Fibroblast of skin of right quadriceps (primary cell): ENCODE measurements around the gene IRF9.

Experiments used
- DNase-seq: peaks from one replicate; pipeline ENCODE4 v3.0.0-alpha.2; 2013

IRF9 gene

DNA sequence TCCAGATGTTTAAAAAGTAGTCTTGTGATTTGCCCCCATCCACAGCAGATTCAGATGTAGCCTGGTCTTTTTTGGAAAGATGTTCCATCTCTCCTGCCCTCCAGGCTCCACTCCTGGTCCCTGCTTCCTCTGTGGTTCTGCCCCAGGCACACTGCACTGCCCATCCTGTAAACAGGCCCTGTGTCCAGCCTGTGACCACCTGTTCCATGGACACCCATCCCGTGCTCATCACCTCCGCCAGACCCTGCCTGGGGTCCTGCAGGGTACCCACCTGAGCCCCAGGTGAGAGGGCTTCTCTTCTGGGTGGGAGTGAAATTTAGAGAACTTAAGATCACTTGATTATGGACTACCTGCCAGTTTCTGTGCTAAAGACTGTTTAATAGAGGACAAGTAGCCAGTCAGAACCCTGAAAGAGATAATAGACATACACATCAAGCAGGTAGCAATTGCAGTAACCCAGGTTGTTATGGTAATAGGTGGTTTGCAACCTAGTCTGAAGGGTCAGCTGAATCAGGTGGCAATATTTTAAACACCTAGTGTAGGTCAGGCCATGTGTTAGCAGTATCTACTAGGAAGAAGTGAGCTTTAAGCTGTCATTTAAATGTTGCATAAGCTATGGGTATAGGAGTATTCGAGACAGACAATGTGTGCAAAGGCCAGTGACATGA is 11.6 kb upstream of the IRF9 start:
- DNase-seq: no peak

- DNase-seq: no peak
These were observed 11.0 kb upstream of the IRF9 start for GRCh38 chr14:24150061-24150460.

DNA sequence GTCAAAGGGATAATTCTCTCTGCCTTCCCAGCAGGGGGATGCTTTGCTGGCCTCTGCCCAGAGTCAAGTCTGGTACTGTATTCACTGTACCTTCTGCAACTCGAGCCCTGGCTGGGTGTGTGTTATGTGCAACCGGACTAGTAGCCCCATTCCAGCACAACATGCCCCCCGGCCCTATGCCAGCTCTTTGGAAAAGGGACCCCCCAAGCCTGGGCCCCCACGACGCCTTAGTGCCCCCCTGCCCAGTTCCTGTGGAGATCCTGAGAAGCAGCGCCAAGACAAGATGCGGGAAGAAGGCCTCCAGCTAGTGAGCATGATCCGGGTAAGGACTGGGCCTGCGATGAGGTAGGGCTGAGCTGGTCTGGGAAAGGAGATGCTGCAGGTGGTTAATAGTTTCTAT is 10.5 kb upstream of the IRF9 start:
- DNase-seq: no peak

- no peak for DNase-seq
These were observed 10.1 kb upstream of the IRF9 start for GRCh38 chr14:24150993-24151392.

DNA sequence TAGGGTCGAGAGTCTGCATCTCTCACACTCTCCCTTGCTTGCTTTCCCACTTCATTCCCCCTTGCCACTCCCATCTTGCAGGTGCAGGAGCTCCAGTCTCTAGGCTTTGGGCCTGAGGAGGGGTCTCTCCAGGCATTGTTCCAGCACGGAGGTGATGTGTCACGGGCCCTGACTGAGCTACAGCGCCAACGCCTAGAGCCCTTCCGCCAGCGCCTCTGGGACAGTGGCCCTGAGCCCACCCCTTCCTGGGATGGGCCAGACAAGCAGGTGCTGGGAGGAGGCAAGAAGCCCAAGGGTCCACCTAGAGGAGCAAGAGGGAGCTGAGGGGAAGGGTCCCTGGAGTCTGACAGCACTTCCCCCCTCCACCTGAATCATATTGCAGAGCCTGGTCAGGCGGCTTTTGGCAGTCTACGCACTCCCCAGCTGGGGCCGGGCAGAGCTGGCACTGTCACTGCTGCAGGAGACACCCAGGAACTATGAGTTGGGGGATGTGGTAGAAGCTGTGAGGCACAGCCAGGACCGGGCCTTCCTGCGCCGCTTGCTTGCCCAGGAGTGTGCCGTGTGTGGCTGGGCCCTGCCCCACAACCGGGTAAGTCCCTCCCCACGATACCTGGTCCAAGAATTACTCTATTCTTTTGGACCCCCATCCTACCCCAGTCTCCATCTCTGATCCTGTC is 9.5 kb upstream of the IRF9 start:
- no peak for DNase-seq

- DNase-seq: no peak
These were observed 6.0 kb upstream of the IRF9 start for GRCh38 chr14:24155100-24155499.

GRCh38 chr14:24156840-24157239 is 4.2 kb upstream of the IRF9 start:
- no peak for DNase-seq

DNA sequence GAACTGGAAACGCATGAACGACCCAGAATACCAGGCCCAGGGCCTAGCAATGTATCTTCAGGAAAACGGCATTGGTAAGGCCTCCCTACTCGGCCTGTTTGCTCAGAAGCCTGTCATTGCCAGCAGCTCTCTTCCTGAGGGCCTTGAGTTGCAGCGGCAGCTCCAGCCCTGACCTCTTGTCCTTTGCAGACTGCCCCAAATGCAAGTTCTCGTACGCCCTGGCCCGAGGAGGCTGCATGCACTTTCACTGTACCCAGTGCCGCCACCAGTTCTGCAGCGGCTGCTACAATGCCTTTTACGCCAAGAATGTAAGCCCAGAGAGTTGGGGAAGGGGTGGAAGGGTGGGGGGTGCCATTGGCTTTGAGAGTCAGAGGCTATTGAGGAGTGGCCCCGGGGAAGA is 3.7 kb upstream of the IRF9 start:
- DNase-seq: no peak

- DNase-seq: no peak
These were observed 1.1 kb upstream of the IRF9 start for GRCh38 chr14:24159777-24160498.

DNA sequence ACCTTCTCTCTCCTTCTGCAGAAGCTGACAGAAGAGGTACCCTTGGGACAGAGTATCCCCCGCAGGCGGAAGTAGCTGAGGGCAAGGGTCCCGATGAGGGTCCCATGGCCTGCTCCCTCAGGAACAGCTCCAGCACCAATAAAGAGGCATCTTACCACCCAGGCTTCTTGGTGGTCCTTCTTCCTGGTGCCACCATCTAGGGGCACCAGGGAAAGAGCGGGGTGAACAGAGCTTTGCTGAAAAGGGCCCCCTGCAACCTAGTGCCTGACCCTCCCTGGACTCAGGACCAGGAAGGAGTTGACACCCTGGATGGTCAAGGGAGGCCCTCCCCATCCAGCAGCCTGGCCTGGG is 591 bp upstream of the IRF9 start:
- DNase-seq: no peak

- DNase-seq: no peak
These were observed 1.0 kb downstream of the IRF9 start for GRCh38 chr14:24162093-24162492.

GRCh38 chr14:24164518-24164991 is 3.5 kb downstream of the IRF9 start:
- DNase-seq: no peak

DNA sequence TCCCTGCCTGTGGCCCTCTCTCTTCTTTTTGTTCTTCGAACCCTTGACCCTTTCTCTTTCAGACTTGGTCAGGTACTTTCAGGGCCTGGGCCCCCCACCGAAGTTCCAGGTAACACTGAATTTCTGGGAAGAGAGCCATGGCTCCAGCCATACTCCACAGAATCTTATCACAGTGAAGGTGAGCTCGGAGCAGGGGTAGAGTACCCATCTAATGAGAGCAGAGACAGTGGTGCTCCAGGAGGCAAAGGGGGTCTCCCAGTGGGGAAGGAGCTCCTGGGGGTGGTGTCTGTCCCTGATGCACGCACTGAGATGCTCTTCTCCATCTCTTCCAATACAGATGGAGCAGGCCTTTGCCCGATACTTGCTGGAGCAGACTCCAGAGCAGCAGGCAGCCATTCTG is 4.7 kb downstream of the IRF9 start:
- no peak for DNase-seq

DNA sequence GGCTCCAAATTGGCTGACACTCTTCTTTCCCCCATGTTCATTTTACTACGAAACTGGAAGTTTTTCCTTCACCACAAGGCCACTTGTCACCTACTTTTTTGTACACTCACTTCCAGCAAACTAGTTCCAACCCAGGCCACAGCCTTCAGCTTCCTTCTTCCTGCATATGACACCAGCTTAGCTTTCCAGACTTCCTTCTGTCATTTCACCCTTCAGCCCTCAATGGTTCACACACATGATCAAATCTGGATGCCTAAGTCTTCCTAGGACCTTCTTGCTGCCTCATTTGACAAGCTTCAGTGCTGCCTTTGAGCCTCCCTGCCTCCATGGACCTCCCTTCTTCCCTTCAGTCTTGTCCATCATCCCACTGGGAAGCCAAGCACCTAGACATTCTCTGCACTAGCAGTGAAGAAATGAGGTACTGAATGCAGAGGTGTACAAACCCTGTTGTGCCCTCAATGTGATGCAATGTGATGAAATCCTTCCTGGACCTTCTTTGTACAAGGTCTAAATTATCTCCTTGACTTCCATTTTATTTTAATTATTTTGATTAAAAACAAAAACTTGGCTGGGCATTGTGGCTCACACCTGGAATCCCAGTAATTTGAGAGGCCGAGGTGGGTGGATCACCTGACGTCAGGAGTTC is 6.5 kb downstream of the IRF9 start:
- no peak for DNase-seq

GRCh38 chr14:24171422-24172260 is 10.6 kb downstream of the IRF9 start, which contains the start of gene REC8:
REC8 (plus strand) TSS chr14:24172080; CDS start chr14:24172553, 473 bp downstream.
- DNase-seq: peak; percentile 87

DNA sequence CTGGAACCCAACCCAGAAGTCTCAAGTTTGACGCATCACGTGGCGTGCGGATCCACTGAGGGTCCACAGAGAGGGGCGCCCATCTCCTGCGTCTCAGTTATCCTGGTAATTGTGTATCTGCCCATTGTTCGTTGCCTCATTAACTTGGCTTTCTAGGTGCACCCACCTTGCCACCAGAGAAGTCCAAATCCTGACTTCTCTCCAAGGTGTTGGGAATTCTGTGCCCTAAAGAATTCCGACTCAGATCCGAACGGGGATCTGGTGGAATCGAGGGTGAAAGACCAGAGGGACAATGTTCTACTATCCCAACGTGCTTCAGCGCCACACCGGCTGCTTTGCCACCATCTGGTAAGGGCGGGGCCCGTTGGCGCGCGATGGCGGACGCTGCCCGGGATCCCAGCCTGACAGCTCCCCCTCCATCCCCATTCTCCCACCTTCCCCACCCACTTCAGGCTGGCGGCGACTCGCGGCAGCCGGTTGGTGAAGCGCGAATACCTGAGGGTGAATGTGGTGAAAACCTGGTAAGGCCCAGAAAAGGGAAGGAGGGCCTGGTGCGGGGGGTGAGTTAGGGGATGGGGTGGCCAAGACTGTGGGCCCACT is 11.3 kb downstream of the IRF9 start:
- DNase-seq: no peak

- no peak for DNase-seq
These were observed 11.8 kb downstream of the IRF9 start for GRCh38 chr14:24172871-24173281.

- no peak for DNase-seq
These were observed 15.5 kb downstream of the IRF9 start for GRCh38 chr14:24176599-24176998.

DNA sequence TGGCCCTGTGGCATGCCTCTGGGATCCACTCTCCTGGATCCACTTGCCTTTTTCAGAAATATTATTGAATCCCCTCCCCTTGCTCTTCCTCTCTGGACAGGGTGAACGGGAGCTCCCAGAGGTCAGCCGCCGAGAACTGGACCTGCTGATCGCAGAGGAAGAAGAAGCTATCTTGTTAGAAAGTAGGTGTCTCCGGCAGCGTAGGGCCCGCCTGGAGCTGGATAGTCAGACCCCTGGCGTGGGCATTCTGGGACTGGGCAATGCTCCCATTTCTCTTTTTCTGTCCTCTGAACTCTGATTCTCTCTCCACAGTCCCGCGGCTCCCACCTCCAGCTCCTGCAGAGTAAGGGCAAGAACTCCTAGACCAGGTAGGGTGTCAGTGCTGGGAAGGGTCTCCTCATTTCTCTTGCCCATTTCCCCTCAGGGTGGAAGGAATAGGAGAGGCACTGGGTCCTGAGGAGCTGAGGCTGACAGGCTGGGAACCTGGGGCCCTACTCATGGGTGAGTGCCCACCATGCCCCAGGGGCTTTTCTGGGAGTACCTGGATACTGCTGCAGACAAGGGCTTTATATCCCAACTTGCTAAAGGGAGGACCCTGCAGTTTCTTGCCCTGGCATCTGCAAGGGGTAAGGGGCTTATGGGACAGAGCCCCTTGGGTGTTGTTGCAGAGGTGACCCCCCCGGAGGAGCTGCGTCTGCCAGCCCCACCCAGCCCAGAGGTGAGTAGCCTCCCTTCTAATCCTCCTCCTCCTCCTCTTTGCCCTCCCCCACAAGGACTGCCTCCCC is 16.2 kb downstream of the IRF9 start:
- no peak for DNase-seq

DNA sequence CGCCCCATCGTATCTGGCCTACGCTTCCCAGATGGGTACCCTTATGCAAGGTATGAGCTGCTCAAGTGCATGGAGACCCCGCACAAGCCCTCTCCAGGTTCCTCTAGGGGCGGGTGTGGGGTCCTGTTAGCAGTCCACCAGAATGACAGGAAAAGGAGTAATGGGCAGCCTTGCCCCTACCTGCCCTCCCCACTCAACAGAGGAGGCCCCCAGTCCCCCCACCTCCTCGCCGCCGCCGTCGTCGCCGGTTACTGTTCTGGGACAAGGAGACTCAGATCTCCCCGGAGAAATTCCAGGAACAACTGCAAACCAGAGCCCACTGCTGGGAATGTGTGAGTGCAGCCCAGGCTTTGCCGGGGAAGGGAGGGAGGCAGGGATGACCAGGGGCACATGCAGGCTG is 16.8 kb downstream of the IRF9 start:
- DNase-seq: no peak
